GM18861 (cell line): ENCODE data around the gene CYP1B1.
"Not testable (repeated sequence)": the region's sequence is repeated elsewhere in the genome, so short reads cannot be mapped to it uniquely, and the experiment has no call there.

Experiments
- ATAC-seq: cut with Tn5 transposase; IDR thresholded peaks from one replicate; pipeline ENCODE4 v1.9.1; 2021; ENCODE audit not compliant: unreplicated experiment

Gene CYP1B1

GRCh38 chr2:38075507-38076151 is at the start of gene CYP1B1:
Gene CYP1B1, minus strand, starts transcription at chr2:38076151. Its CDS starts 763 bp downstream, at chr2:38075388.
- no peak for ATAC-seq

GRCh38 chr2:38125007-38125406 is 49.1 kb upstream of the CYP1B1 start:
- ATAC-seq: no peak

- no peak for ATAC-seq
These were observed 48.0 kb upstream of the CYP1B1 start for GRCh38 chr2:38123911-38124310.

- no peak for ATAC-seq
These were observed 46.4 kb upstream of the CYP1B1 start for GRCh38 chr2:38122344-38122743.

- ATAC-seq: no peak
These were observed 45.5 kb upstream of the CYP1B1 start for GRCh38 chr2:38121481-38121880.

- ATAC-seq: no peak
These were observed 44.9 kb upstream of the CYP1B1 start for GRCh38 chr2:38120829-38121228.

- no peak for ATAC-seq
These were observed 44.3 kb upstream of the CYP1B1 start for GRCh38 chr2:38120264-38120592.

GRCh38 chr2:38116762-38117161 is 40.8 kb upstream of the CYP1B1 start:
- no peak for ATAC-seq

- ATAC-seq: no peak
These were observed 39.5 kb upstream of the CYP1B1 start for GRCh38 chr2:38115216-38116032.

GRCh38 chr2:38113981-38114708 is 38.2 kb upstream of the CYP1B1 start:
- ATAC-seq: no peak

- no peak for ATAC-seq
These were observed 37.1 kb upstream of the CYP1B1 start for GRCh38 chr2:38113051-38113450.

GRCh38 chr2:38111350-38111749 is 35.4 kb upstream of the CYP1B1 start:
- not testable (repeated sequence) for ATAC-seq

- ATAC-seq: peak; percentile 61
These were observed 33.8 kb upstream of the CYP1B1 start for GRCh38 chr2:38109732-38110181.

GRCh38 chr2:38108907-38109731 is 33.2 kb upstream of the CYP1B1 start:
- ATAC-seq: peak; percentile 4

- no peak for ATAC-seq
These were observed 31.9 kb upstream of the CYP1B1 start for GRCh38 chr2:38107738-38108410.

- ATAC-seq: no peak
These were observed 30.6 kb upstream of the CYP1B1 start for GRCh38 chr2:38106405-38107094.

- no peak for ATAC-seq
These were observed 30.0 kb upstream of the CYP1B1 start for GRCh38 chr2:38105922-38106321.

- no peak for ATAC-seq
These were observed 28.6 kb upstream of the CYP1B1 start for GRCh38 chr2:38104598-38104997.

GRCh38 chr2:38100328-38100727 is 24.4 kb upstream of the CYP1B1 start:
- no peak for ATAC-seq
